HG02973 (cell line): ENCODE results near the gene CLDN6.

Experiments
- ATAC-seq: cut with Tn5 transposase; IDR thresholded peaks from one replicate; pipeline ENCODE4 v1.9.1; 2021; ENCODE audit warnings: moderate library complexity; ENCODE audit not compliant: unreplicated experiment

CLDN6 gene

DNA sequence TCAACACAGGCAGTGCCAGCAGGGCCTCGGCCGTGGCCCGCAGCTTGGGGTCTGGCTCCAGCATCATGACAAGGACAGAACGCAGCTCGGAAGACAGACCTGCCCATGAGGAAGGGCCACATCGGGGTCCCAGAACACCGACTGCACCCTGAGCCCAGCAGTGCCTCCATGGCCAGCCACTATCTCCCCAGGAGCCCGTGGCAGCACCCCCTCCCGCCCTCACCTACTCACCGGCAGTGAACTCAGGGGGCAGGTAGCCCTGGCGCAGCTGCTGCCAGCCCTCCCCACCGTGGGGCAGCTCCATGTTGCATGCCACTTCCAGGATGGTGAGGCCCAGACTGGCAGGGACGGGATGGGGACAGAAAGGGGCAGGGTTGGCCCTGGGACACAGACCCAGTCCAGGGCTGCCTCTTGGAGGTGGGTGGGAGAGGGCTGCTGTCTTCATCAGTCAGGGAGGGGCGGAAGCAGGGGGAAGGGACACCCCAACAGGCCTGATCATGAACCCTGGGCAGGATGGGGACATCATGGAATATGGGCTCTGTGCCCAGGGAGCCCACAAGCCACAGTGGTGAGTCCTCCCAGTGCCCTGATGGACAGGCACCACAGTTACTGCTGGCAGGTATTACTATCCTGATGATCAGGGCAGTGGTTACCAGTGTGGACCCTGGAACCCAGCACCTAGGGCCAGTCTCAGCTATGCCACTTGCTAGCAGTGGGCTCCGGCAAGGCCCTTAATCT is 43.5 kb downstream of the CLDN6 start:
- no peak for ATAC-seq

DNA sequence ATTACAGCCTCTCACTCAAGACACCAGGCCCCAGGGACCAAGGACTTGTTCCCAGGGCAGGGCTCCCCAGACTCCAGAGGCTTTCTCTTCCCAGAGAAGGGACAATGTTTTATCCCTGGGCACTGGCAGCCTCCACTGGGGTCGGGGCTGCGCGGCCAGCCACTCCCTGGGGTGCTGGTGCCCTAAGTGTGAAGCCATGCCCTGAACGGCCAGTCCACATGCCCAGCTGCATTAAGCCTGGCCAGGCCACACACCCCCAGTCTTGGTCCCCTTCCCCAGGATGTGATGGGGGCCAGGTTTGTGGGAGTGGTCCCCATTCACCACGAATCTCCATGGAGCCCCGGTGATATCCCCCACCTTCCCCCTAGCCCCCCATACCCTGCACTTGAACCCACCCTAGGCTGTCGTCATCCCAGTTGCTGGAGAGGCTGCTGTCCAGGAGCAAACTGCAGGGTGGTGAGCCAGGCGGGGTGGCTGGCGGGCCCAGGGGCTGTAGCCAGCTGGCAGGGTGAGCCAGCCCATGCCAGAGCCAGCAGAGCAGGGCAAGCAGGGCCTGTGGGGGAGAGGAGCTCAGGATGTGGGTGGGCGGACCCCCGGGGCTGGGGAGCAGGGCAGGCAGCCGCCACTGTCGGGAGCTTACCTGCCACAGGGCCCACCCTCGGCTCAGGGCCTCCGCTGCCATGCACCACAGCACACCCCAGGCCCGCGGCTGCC is 44.2 kb downstream of the CLDN6 start:
- no peak for ATAC-seq

DNA sequence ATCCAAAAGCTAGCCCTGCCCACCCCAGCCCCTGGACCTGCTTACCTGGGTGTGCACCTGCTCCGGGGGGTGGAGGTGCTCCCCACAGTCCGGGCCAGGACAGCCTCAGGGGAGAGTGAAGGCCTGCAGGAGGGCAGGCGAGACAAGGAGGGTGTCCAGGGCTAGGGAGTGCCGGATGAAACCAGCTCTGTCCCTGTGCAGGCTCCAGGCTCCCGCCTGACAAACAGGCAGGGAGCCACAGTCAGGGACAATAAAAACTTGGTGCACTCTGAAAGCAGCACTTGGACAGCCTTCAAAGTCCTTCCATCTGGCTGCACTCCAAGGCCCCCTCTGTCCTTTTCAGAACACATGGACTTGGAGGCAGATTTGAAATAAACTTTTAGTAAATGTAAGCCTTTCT is 44.9 kb downstream of the CLDN6 start:
- no peak for ATAC-seq

DNA sequence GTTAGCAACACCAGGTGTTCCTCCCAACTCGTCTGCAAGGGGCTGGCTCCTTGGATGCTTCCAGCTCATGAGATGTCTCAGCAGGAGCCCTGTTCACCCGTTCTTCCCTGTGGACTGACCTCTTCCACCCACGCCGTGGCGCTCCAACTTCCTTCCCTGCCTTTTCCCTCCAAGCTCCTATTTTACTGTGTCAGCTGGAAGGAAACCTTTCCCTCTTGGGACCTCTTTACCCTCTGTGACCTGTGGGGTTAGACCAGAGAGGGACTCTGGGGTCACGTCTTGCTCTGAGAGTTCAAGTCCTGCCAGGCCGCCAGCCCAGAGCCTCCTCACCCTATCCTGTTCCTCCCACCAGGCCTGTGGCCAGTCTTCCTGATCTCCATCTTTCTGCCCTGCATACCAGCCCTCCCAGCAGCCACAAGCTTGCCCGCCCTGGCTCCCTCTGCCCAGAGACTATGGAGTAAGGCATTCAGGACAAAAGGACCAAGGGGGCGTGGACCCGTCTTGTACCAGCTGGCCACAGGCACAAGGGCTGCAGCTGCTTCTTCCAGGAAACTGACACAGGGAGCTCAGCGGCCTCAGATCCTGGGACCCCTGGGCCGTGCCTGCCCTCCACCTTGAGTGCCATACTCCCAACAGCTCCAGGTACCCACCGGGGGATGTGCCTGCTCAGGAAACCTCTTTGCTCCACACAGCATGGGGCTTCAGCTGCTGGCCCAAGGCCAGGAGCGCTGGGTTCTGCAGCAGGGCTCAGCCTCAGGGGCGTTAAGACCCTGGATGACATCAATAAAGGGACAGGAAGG is 45.8 kb downstream of the CLDN6 start:
- no peak for ATAC-seq

DNA sequence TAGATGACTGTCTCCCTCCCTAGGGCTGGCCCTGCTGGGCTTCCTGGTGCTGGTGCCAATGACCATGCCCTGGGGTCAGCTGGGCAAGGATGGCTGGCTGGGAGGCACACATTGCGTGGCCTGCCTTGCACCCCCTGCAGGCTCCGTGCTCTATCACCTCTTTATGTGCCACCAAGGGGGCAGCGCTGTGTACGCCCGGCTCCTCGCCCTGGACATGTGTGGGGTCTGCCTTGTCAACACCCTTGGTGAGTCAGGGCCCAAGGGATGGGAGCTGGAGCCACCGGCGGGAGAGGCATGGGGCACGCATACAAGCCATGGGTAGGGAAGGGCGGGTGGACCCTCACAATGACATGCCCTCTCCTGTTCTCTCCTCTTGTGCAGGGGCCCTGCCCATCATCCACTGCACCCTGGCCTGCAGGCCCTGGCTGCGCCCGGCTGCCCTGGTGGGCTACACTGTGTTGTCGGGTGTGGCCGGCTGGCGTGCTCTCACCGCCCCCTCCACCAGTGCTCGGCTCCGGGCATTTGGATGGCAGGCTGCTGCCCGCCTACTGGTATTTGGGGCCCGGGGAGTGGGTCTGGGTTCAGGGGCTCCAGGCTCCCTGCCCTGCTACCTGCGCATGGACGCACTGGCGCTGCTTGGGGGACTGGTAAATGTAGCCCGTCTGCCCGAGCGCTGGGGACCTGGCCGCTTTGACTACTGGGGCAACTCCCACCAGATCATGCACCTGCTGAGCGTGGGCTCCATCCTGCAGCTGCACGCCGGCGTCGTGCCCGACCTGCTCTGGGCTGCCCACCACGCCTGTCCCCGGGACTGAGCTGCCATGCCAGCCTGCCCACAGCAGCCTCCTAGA is 46.6 kb downstream of the CLDN6 start:
- ATAC-seq, result no peak

DNA sequence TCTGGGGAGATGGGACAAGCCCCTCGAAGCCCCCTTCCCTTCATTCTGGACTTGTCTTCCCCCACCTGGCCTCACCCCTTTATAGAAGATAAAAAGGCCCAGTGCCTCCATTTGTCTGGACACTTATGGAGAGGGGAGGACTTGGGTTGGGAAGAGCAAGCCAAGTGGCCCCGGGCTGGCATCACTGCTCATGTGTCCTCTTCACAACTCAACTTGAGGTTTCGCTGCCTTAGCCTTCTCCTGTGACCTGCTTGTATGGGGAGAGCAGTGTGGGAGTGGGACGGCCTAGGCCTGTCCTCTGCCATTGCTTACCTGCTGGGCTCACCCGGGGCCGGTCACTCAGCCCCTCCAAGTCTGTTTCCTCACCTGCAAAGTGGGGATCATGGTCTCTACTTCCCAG is 47.4 kb downstream of the CLDN6 start:
- ATAC-seq, result no peak

DNA sequence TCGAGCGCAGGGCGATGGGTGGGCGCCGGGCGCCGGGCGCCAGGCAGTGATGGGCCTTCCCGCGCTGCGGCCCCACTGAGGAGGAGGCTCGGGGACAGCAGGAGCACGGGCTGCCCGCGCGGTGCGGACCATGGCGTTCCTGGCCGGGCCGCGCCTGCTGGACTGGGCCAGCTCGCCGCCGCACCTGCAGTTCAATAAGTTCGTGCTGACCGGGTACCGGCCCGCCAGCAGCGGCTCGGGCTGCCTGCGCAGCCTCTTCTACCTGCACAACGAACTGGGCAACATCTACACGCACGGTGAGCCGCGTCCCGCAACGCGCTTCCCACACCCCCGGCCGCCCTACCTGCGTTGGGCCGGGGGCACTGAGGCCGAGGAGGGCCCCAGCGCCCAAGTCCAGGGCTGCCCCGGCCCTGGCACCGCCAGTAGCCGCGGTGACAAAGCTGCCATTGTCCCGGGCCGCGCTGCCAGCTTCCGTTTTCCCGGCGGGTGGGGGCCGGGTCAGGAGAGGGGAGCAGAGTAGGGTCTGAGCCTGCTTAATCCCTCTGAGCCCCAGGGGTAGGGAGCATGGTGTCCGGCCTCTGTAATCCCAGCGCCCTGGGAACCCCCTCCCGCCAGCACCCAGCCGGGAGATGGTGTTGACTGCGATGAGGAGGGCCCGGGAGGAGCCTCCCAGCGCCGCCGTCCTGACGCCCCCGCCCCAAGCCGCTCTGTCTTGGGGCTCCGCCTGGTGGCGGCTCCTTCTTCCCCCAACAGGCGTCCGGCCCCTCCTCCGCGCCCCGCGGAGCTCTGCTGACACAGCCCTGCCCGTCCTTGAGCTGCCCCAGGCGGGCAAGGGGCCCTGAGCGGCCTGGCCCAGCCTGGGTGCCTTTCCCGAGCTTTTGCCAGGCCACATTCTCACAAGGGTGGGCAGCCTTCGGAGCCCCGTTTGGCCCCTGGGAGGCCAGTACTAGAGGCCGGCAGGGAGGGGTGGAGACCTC is 48.1 kb downstream of the CLDN6 start:
- ATAC-seq, result peak; percentile 29

DNA sequence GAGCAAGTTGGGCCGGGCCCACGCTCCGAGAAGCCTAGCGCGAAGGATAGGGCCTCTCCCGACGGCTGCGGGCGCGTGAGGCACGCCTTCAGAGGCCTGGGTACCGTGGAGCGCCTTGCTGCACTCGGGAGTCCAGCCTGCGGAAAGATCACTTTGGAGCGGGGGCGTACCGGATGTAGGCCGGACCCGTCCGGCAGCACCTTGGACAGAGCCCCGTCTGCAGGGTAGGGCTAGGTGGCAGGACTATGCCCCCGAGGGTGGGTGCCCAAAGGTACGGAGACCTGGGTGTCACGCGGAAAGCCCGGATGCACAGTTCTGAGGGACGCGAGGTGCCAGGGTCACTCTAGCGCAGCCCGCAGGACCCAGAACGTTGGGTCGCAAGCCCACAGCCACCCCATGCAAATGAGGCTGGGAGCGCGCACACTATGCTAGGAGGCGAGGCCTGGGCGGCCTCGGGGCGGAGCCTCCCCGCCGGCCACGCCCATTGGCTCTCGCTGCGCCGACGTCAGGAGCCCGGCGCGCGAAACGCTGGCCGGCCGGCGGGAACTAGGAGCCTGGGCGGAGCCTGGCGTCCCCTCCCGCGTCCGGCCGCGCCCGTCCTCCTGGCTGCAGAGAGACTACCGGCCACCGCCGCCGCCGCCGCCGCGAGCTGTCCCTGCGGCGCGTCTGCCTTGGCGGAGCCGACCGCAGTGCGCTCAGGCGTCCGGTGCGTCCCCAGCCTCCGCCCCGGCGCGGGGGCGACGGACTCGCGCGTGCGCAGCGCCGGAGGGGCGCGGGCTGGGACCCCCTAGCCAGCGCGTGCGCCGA is 49.0 kb downstream of the CLDN6 start, which contains the start of gene PAQR4:
PAQR4 (plus strand) TSS at position 611 of the 807 bp plus-strand sequence. CDS start 327 bp downstream, outside the sequence.
- peak; percentile 60 for ATAC-seq

DNA sequence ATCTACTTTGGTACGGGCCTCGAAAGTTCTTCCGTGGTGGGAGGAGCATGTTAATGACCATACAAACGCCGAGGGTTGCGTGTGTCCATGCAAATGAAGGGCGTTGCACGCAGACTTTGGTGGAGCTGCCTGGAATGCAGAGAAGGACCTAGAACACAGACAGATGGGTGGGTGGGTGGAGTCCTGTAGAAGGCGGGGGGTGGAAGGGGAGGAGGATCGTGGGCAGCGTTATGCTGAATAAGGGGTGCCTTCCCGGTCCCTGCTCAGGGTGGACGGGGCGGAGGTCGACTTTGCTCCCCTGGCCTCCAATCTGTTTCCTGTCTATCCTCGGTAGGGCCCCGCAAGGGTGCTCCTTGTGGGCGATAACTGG is 49.6 kb downstream of the CLDN6 start:
- ATAC-seq, result no peak

DNA sequence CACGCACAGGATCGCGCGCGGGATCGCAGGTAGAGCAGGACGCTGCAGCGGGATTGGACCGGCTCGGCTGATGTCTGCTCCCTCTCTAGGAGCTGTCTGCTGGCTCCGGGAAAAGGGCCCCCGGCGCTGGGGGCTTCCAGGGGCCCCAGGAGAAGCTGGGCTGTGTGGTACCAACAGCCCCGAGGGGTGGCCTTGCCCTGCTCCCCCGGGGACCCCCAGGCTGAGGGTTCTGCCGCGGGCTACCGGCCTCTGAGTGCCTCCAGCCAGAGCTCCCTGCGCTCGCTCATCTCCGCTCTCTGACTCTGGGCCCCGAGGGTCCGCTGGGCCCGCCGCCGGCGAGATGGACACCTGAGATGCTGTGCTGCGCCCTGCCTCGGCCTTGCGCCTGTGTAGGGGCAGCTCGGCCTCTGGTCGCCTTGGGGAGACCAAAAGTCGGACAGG is 50.2 kb downstream of the CLDN6 start:
- ATAC-seq, result no peak

DNA sequence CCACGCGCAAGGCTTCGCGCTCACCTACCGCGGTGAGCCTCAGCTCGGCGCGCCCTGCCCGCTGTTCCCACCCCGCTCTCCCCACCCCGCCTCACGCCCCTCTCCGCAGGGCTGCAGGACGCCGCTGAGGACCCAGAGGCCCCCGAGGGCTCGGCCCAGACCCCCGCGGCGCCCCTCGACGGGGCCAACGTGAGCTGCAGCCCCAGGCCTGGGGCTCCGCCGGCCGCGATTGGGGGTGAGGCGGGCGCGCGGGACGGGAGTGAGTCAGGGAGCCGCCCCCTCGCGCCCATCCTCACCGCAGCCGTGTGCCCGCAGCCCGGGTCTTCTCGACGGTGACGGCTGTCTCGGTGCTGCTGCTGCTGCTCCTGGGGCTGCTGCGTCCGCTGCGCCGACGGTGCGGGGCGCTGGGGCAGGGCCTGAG is 50.8 kb downstream of the CLDN6 start:
- no peak for ATAC-seq

DNA sequence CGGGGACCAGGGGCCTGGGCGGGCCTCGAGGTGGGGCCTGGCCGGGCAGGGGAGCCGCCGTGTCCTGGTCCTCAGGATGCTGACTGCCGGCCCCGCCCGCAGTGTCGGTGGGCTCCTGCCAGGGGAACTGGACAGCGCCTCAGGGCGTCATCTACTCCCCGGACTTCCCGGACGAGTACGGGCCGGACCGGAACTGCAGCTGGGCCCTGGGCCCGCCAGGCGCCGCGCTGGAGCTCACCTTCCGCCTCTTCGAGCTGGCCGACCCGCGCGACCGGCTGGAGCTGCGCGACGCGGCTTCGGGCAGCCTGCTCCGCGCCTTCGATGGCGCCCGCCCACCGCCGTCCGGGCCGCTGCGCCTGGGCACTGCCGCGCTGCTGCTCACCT is 51.2 kb downstream of the CLDN6 start:
- ATAC-seq, result no peak

DNA sequence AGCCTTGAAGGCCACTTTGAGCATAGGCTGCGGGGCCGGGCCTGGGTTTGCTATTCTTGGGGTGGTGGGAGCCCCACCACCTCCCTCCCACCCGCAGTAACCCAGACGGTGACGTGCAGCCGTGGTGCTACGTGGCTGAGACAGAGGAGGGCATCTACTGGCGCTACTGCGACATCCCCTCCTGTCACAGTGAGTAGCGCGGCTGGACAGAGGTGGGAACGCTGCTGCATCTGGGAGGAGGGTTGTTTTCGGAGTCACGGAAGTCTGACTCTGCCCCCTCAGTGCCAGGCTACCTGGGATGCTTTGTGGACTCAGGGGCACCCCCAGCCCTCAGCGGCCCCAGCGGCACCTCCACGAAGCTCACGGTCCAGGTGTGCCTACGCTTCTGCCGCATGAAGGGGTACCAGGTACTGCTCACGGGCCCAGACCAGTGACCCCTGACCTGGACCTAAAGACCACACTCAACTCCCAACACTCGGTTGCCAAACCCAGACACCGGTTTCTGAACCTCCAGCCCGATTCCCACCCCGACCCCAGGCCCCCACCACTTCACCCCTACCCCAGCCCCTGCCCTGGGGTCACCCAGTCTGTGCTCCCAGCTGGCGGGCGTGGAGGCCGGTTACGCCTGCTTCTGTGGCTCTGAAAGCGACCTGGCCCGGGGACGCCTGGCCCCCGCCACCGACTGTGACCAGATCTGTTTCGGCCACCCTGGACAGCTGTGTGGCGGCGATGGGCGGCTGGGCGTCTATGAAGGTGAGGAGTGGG is 51.8 kb downstream of the CLDN6 start:
- no peak for ATAC-seq
